Caki2 (cell line): ENCODE results near the gene MGMT. TPM values are rescaled to one million over a fixed set of nuclear protein-coding genes. Genes with fewer than 3 reads are reported as not detected.
A peak's percentile ranks its signal among the peaks of the same experiment; 100 is the strongest.

ENCODE experiments used
- DNase-seq: peaks from one replicate; pipeline ENCODE4 v3.0.0-alpha.2; 2015; ENCODE audit warnings: low read depth
- in situ Hi-C: cut with HindIII; loops from 2 replicates; pipeline ENCODE4 v1.10.0; 2016; ENCODE audit warnings: low sequenced_read_pairs, low pct_unique_long_range_greater_than_20kb, mixed read lengths
- total RNA-seq: library from RNA; depleted of rRNA; stranded (reverse); fragments of >200 nt; shearing (Covaris generic); gene quantifications from 2 replicates; pipeline ENCODE4 v1.2.3, GENCODE V29; 2014; ENCODE audit warnings: low replicate concordance

The MGMT gene
- total RNA-seq, 1 experiment from 2014 or later, result 101 TPM

DNA sequence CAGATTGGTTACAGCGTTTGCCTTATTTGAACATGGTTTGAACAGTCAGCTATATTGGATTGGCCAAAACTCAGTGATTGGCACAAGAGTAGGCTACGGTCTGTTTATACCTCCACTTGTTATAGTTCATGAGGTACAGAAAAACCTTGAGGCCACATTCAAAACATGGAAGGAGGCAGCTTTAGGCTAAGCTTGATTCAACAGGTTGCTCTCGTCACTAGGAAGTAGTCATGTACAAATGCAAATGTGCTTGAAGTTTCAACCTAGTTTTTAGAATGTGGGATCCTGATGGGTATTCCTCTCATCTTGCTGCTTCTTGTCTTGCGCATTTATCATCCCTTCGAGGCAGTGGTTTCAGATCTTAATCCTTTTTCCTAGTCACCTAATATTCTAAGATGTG lies 132.1 kb downstream of the MGMT start:
- no peak for DNase-seq
- in situ Hi-C loops, result no loop called here

DNA sequence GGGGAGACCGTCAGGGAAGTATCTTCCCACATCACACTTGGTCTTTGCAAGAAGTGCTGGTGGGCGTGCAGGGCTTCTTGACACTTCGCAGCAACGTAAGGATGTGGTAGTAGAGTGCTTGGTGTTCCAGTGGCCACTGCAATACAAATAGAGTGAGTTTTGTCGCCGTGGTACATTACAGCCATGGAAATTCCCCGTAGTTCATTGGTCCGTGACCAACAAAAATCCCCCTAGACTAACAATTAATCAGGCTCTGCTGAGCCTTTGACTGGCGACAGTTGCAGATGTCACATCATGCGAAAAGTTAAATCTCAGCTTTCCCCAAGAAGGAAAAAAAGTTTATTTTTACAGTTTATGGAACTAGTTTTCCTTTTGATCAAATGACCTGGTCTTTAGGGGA lies 134.7 kb downstream of the MGMT start:
- in situ Hi-C loops, result no loop called here
- DNase-seq, result peak; percentile 72

DNA sequence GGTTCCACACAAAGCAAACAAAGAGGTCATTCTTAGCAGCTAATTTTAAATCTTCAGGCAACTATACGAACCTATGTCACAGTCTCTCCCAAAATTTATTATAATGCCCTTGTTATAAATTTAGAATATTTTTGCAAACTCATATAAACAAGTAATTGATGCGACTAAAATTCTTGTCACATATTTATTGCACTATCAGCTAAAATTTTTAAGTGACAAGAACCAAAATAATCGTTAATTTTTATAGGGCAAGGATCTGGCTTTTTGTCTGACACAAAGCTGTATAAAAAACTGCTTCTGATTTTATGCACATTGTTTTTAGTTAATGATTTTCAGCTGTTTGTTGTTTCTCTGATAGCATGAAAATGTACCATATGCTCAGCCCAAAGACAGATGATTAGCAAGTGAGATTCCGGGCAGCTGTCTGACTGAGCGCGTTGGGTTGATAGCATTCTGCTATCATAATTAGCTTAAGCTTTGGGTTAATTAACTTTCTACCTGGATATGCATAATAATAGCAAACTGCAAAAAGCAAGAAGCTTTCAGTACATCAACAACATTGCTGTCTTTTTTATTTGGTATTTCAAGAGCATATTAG lies 136.0 kb downstream of the MGMT start:
- in situ Hi-C loops, result no loop called here
- DNase-seq, result no peak

DNA sequence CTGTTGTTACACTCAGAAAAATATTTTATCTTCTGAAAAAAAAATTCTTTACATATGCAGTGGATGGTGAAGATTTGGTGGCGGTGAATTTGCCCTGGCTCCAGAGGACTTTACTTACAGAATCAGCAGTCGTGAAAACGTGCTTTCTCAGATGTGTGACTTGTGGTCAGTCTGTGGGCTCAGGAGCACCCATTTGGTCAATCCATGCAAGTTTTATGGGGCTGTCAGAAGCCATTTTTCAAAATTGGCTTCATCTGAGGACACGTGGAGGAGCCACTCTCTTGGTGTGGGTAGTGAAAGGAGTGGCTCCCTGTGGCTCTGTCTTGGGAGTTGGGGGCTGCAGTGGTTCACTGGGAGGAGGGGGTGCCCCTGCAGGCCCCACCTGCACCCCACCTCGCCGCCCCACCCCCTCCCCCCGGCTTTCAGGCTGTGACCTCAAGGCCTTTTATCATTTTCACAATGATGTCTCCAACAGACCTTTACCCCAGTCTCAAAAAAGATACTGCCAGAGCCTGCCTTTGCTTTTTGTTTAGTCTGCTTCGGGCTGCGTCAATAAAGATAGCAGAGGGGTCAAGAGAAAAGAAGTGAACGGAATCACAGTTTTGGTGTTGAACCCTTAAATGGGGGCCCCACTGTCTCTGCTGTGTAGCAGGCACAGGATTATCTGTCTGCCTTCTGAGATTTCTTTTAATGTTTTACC lies 137.4 kb downstream of the MGMT start:
- no peak for DNase-seq
- in situ Hi-C loops, result no loop called here

DNA sequence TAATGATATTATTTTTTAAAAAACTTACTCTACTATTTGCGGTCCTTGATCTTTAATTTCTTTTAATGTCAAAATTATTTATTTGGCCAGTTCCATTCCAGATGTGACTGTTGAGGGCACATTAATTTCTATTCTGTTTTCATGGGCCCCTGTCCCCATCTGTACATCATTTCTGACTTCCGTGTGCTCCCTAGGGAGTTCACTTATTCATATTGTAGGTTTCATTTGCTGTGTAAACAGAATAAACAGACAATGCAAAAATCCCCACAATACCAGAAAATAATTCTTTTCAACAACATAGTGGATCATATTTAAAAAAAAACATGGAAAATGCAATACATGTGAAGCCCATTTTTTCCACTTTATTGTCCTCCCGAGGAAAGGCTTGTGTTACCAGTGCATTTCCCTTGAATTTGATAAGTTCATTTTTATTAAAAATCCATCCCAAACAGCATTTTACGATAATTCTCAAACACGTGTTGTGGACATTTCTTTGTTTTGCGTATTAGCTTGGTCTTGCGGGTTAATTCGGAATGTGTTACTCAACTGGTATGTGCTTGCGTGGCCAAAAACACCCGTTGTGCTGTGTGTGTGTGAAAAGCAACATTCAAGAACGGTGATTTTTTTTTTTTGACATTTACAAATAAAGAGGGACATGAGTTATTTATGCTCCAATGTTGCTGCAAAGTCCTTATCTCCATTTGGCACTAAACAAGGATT lies 138.4 kb downstream of the MGMT start:
- no peak for DNase-seq
- in situ Hi-C loops, result no loop called here

DNA sequence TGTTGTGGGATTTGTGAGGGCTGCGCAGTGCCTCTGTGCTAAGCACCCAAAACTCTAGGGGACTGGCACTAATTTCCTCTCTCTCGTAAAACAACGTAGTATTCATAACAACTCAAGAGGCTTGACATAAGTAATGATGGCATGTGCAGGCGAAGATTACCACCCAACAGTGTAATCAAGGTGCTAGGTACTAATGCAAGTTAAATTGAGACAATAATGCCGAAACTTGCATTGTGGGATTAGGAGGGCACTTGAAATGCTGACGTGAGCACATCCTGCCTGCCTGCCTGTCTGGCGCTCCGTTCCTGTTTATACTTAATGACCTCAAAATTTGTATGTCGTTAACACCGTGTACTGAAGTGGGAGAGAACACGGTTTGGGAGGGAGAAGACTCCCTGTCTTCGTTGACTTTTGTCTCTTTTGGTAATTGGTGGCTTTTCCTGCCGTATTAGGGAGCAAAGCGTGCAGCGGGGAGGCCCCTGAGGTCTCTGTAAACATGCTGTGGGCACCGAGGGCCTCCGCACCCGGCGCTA lies 139.0 kb downstream of the MGMT start:
- in situ Hi-C loops, result no loop called here
- DNase-seq, result no peak

DNA sequence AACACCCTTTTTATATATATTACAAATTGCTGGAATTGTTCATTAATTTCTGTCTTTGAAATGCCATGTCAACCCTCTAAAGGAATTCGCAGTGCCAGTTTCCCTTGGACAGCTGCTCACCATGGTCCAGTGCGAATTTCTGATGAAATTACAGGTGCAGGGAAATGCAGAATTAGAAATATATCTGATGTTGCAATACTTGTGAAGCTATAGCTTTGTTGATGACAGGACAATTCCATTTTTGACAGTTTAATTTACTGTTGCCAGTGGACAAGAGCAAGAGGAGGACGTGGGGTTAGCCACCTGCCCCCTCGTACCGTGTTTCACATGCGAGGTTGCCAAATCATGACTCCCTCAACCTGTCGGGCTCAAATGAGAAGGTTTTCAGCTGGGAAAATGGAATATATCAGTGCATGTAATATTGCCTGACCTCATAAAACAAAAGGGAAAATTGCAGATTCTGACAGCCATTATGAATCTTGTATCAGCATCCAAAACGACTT lies 140.6 kb downstream of the MGMT start:
- in situ Hi-C loops, result no loop called here
- no peak for DNase-seq

DNA sequence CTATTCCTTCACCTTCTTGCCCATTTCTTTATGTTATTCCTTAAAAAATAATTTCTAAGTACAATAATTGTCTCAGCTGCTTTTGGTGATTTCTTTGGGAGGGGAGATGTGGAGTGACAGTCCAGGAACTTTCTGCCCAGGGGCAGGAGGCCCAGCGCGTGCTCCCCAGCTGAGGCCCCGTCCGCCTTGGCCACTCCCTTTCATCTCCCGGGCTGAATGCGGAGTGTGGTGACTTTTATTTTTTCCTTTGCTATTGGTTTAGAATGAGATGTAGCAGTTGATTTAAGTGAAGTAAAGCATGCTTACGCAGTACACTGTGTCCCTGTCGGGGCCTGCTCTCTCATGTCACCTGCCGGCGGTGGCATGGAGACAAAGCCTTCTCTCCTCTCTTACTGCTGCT lies 141.6 kb downstream of the MGMT start:
- no peak for DNase-seq
- in situ Hi-C loops, result no loop called here

DNA sequence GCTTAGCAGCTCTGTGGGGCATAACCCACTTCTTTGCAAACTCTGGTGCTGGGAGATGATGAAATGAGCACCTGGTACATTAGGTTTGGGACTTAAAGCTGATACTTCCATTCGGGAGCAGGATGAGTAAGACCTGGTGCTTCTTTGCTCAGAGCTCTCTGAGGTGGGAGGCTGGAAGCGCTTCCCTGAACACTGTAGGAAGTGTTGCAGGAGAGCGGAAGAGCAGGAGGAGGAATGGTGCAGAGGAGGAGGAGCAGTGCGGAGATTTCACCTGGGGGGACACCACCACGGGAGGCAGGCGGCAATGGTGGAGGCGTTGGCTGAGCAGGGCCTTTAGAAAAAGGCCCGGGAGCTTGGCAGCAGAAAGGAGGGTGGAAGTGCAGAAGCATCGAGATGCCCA lies 142.5 kb downstream of the MGMT start:
- in situ Hi-C loops, result no loop called here
- no peak for DNase-seq

DNA sequence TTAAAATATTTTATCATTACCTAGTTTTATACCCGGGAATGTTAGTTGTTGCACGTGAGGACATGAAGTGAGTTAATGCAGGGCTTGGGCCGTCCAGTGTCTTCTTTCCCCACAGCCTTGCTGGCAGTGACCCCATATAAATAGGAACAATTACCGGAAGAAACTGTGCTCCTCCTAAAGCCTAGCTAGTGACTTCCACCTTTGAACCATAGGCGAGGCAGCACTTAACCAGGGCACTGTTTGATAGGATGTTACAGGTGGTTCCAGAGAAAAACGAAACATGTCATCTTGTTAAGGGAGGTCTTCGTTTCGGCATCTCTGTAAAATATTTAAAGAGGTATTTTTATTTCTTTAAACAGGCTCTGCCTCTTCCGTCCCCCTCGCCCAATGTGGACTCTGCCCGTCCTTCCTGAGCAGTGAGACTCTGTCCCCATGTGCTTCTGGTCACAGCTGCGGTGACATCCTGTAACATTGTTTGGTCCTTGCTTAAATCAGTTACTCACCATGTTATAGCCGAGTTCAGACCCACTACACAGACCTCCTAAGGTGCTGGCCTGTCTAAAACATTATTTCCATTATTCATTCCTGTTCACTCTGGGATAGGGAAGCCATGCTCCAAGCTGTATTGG lies 145.6 kb downstream of the MGMT start:
- no peak for DNase-seq
- in situ Hi-C loops, result no loop called here

DNA sequence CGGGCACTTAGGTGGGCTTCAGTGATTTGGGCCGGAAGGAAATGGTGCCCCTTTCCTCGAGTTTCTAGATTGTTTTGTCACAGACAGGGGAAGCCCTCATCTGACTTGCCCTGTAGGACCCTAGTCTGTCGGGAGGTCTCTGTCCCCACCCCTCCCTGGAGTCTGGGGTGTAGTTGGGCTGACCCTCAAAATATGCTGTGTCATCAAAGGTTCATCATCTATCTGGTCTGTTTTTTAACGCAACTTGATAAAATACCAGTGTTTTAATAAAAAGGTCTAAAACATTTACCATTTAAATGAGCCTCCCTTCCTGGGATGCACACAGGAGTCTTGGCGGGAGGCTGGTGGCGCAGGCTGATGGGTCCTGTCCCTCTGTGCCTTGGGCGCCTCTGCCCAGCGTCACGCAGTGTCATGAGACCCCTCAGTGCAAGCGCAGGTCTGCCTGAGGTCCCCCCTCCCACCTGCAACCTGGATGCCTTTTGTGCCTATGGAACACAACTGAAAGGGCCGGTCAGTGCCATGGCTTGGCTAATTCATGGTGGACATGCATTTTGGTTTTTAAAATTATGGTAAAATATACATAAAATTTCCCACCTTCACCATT lies 146.4 kb downstream of the MGMT start:
- DNase-seq, result no peak
- in situ Hi-C loops, result no loop called here

DNA sequence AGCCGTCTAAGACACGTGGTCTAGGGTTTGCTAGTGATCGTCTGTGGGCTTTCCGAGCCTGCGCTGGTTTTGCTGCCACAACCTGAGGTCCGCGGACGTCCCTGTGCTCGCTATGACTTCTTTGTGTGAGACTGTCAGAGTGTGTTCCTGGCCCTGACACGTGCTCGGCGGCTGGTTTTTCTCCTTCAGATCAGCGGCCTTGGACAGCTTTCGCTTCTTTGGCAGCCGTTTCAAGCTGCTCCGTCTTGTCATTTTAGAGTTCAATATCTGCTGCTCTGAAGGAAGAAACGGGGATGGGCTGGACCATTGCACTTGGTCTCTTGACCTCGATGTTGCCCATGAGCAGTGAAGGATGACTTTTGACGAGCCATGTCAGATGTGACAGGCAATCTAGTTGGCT lies 147.3 kb downstream of the MGMT start:
- peak; percentile 6 for DNase-seq
- in situ Hi-C loops, result no loop called here

DNA sequence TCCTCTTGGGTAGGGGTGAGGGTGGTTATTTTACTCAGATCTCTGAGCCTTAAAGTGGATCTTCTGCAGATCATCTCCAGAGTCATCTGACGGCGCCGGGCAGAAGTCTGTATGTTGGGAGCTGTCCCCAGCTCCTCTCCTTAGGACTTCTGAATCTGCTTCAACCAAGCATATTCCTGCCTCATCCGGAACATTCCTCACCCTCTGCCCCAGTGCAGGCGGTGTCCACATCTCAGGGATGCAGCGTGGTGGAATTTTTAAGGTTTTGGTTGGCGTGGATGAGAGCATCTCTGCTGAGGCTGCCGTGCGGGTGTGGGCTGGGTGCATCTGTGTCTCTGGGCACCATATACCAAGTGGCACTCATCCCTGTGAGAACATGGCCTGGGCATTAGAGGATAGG lies 148.3 kb downstream of the MGMT start:
- in situ Hi-C loops, result no loop called here
- no peak for DNase-seq

DNA sequence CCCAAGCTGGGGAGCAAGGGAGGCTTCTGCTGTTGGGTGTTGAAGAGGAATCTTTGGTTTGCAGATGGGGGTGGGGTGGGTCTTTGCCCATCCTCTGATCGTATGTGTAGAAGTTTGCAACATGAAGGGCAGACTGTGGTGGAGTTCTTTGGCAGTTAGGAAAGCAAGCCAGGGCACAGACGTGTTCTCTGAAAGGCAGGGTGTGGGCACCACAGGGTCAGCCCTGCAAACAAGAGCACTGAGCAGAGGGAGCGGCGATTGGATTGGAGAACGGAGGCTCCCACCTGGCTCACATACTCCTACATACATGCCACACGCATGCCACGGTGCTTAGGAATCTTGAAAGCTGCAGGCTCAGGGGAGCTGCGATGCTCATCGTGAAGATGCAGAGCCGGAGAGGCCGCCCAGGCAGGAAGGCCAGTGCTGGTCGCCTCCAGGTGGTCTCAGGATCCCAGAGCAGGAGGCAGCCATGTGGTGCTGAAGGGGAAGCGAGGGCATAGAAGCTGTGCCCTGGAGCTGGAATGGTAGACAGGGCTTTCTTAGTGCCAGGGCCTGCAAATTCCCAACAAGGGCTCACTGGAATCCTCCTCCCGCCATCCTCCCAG lies 149.0 kb downstream of the MGMT start:
- in situ Hi-C loops, result no loop called here
- DNase-seq, result no peak

DNA sequence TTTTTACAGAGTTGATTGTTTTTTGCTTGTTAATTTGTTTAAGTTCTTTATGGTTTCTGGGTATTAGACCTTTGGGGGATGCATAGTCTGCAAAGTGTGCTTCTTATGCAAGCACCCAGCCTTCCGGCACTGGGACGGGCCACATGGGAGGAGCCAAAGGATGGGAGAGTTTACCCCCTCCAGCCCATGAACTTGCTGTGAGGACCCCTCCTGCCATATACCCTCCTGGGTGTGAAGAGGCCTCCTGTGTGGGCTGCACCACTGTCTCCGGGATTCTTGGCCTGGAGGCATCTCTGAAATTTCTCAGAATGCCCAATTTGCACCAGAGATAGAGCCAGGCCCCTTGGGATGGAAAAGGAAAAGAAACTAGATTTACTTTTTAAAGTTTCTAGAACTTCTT lies 150.7 kb downstream of the MGMT start:
- DNase-seq, result no peak
- in situ Hi-C loops, result no loop called here

DNA sequence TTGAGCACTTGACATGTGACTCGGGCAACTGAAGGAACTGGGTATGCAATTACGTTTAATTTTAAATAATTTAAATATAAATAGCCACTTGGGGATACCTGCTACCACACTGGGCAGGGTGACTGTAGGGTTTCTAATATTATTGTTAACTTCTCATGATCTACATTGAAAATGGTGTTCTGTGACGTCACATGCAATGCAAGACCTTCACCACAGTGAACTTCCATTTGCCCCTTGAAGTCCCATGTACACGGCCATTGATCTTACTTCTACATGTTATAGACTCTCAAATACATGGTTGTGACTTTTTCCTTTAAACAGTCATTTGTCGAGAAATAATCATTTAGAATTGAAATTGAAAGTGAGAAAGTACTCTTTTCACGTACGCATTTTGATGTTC lies 154.0 kb downstream of the MGMT start:
- in situ Hi-C loops, result no loop called here
- peak; percentile 9 for DNase-seq

DNA sequence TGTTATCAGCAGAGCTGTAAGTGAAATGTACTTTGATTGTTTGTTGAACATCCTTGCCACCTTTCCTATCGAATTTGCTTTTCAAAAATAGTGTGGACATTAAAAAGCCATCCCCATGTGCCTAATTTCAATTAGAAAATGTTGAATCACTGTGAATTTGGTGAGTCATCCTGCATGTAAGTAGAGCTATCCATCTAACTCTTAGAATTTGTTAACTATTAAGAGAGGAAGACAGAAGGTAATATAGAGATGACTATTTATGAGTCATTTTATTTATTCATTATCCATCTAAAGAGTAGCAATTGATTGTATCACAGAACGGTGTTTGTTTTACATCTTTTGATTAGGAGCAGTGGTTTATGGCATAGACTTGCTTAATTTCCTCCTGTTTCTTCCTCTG lies 154.7 kb downstream of the MGMT start:
- in situ Hi-C loops, result no loop called here
- peak; percentile 69 for DNase-seq

DNA sequence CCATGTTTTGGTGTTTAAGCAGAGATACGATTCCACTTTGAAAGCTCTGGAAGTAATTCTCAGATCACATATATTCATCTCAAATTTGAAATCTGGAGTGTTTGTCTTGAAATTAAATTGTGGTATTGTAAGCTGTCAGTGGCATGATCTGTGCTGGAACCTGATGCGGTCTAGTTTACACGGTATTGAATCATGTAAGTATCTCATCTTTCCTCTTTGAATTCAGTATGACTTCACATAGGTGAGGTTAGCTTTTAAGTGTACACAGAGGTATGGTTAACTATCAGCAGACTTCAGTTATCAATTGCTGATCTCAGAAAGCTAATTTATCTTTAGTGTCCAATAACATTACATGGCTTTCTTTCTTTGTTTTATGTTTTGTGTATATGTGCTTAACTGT lies 155.2 kb downstream of the MGMT start:
- in situ Hi-C loops, result no loop called here
- DNase-seq, result no peak
